GM19324 (cell line): ENCODE measurements around the gene GLRX.

Experiments
- ATAC-seq: cut with Tn5 transposase; IDR thresholded peaks from one replicate; pipeline ENCODE4 v1.9.1; 2021; ENCODE audit warnings: mild to moderate bottlenecking, moderate library complexity; ENCODE audit not compliant: unreplicated experiment, low FRiP score

GLRX gene

DNA sequence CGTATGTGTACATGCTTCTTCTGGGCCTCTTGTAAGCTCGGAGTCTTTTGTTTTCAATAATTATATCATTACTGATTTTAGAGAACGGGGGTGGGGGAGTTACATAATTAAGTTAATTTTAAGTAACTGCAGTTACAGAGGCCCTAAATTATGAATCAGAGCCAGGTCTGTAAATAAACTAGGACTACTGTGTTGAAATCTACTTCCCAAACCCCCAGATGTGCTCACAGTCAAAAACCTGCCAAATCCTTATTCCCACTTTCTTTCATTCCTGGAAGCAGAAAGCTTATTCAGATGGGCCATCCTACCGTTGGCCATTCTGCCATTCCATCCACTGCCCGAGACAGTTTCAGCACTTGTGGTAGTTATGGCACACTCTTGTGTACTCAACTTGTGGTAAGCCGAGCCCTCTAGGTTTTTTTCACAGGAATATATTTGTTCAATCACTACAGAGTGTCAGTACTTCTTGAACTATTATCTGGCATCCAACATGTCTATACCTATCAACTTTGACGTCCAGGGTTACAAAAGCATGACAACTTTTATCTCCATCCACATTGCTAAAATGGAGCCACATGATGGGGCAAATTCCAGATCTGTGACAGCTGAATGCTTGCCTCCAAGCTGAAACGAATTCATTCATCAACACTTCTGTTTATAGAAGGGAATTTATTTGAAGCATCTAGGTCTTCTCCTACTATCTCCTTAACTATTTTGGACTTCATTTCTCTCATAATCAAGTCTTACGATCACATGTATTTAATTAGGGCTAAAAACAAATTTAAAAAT, 37.8 kb downstream of the GLRX start:
- ATAC-seq, result no peak

- no peak for ATAC-seq
Observed at GRCh38 chr5:95783661-95784060, 38.9 kb downstream of the GLRX start.

- no peak for ATAC-seq
Observed at GRCh38 chr5:95782181-95782580, 40.3 kb downstream of the GLRX start.

DNA sequence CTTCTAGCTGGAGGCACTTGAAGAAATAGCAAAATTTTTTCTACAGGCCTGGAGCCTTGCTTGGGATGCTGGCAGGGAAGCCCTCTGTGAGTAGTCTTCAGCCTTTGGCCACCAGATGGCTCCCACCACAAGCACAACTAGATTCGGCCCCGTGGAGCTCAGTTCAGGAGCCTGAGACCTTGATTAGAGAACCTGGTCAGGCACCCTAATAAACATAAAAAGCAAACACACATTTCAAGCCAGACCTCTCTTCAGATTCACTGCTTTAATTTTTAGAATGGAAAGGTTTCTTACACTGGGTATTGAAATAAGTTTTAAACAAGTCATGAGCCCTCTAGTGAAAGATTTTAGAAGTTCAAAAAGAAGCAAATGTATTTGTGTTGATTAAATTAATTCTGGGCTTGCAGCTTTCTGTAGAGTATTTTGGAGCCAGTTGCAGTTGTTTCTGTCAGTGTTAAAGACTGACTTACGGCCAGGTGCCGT, 41.4 kb downstream of the GLRX start:
- ATAC-seq, result peak; percentile 81

DNA sequence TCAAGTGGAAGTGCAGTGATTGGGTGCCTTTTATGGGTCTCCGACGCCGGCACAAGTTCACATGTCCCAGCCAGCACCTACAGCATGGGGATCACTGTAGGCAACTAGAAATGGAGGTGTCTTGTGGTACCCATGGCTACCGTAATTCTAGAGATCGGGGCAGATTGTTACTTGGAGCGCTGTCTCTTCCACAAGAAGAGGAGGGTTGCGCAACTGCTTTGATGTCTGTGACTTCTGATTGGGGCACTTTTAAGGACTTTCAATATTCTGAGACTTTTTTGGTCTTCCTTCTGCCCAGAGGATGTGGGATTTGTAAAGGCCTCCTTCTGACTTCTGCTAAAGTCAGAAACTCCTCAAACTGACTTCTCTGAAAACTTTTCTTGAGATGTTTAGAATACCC, 41.9 kb downstream of the GLRX start:
- no peak for ATAC-seq

DNA sequence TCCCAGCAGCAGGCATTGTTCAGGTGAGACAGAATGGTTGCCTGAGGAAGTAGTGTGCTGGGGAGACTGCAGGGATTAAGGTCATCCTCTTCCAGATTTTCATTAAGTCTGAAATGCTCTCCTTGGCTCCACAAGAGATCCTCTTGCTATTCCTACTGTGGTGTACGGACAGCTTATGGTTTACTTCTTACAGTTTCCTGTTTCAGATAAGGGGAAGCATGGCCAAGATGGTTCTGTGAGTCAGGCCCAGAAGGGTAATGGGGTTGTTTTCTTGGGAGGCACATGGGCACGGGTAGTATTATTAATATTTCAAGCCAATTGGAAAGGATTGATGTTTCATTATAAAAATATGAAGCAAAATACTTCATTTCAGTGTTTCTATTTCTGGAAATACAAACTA, 42.9 kb downstream of the GLRX start:
- no peak for ATAC-seq

GRCh38 chr5:95778713-95779436, 43.7 kb downstream of the GLRX start:
- ATAC-seq, result no peak

DNA sequence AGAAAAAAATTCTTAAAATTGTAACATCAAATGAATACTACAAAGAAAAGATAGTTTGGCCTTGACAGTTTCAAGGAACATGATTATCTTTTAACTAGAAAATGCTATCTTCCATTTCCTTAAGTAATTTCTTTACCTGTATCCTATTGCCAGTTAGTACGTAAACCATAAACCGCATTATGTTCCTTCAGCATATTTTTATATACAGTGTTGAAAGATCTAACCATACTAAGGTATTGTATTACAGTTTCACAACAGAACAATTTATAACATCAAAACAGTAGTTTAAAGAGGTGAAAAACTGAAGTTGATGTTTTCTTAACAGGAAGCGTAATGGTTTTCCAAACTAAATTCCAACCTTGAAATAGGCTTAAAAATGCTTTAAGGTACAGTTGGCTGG, 45.1 kb downstream of the GLRX start:
- ATAC-seq, result no peak

- no peak for ATAC-seq
Observed at GRCh38 chr5:95773335-95774059, 49.0 kb downstream of the GLRX start.

DNA sequence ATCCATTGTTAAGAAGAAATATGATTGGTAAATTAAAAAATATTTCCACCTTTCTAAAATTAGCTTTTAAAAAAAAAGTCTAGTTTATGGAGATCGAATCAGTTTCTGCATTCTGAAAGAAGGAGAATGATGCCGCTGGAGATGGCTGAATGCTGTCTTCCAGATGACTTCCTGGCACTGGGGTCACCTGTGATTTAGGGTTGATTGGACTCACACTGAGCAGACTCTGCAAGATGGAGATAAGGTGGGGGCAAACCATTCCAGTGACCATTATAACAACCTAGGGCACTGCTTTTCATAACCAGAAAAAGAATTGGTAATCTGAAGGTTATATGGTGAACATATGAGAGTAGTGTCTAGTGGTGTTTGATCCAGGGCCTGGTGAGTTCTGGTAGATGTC, 50.6 kb downstream of the GLRX start:
- ATAC-seq, result no peak

- ATAC-seq, result no peak
Observed at GRCh38 chr5:95770830-95771708, 51.5 kb downstream of the GLRX start.

DNA sequence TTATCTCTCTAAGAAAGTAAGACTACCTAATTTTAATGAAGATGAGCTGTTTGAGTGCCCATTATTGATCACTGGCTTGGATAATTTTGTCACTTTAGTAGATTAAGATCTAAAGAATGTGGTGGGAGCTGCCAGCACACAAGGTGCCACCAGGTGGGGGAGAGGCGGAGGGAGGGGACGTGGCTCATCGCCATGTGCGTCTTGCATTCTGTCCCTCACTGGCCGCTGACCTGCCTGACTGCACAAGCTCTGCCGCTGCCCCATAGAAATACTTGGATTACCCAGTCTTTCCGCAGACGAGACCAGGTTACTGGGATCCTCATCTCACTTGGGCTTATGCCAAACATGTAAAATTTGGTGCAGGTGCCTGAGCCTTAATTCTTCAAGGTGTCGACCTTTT, 53.8 kb downstream of the GLRX start:
- ATAC-seq, result no peak

DNA sequence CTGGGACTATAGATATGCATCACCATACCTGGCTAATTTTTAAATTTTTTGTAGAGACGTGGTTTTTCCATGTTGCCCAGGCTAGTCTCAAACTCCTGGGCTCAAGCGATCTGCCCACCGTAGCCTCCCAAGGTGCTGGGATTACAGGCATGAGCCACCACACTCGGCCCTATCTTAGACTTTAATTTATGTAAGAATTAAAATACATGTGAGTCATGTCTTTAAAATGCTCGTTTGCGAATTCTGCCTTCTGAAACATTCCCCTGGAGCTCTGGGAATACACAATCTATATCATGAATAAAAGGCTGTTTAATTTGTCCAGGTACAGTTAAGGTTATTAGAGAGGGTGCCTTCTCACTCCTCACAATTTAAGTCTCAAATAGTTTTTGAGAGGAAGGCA, 58.6 kb downstream of the GLRX start:
- ATAC-seq, result no peak
